Kidney (tissue), 14 donors: ENCODE results near the gene RAD51B. TPM values are rescaled to one million over a fixed set of nuclear protein-coding genes. Genes with fewer than 3 reads are reported as not detected.

Source experiments
- DNase-seq, 5 donors: peaks; one replicate each; pipeline ENCODE4 v3.0.0-alpha.2; 2013 to 2020
- FAIRE-seq: peaks from 2 replicates; lab custom pipeline; 2012; peaks lifted over from hg19 to GRCh38; lab: Jason Lieb, UNC
- H3K27ac ChIP-seq, 2 donors: one replicate each; pipeline ENCODE4 v1.7.0; 2013; ENCODE audit warnings: low read depth in 2 of 2, low read length in 2 of 2, inconsistent platforms in 1 of 2
- H3K27me3 ChIP-seq: one replicate; pipeline ENCODE4 v1.7.1; 2013; ENCODE audit warnings: low read length, inconsistent platforms; ENCODE audit not compliant: control insufficient read depth, insufficient read depth
- H3K36me3 ChIP-seq, 3 donors: one replicate each; pipeline versions ENCODE4 v1.7.0 to v1.7.1; 2013; ENCODE audit warnings: low read length in 3 of 3, control low read depth in 1 of 3, inconsistent platforms in 1 of 3; ENCODE audit not compliant: insufficient read depth in 3 of 3, control insufficient read depth in 2 of 3
- H3K4me1 ChIP-seq, 3 donors: one replicate each; pipeline versions ENCODE4 v1.7.0 to v1.7.1; 2013; ENCODE audit warnings: low read length in 3 of 3, inconsistent platforms in 1 of 3, low read depth in 1 of 3; ENCODE audit not compliant: control insufficient read depth in 2 of 3, insufficient read depth in 2 of 3
- H3K4me3 ChIP-seq, 3 donors: one replicate each; pipeline versions ENCODE4 v1.7.0 to v1.8.1; 2013; ENCODE audit warnings: low read length in 3 of 3, control low read depth in 1 of 3, inconsistent platforms in 1 of 3
- H3K9ac ChIP-seq, 3 donors: one replicate each; pipeline versions ENCODE4 v1.7.0 to v1.7.1; 2013; ENCODE audit warnings: low read length in 3 of 3, control low read depth in 1 of 3, inconsistent platforms in 1 of 3
- H3K9me3 ChIP-seq, 3 donors: one replicate each; pipeline versions ENCODE4 v1.7.0 to v1.7.1; 2013; ENCODE audit warnings: low read length in 3 of 3, control low read depth in 1 of 3, inconsistent platforms in 1 of 3; ENCODE audit not compliant: control insufficient read depth in 2 of 3, insufficient read depth in 1 of 3
- intact Hi-C: fragments of 100-400 bp; cut with DNase I; formaldehyde crosslinking; loops from one replicate; pipeline ENCODE4 v1.11.1; 2022
- polyA plus RNA-seq: library from polyadenylated mRNA; stranded (reverse); fragments of 350-450 nt; fragmentation: Illumina TruSeq; extraction: RNeasy Lipid Tissue Mini Kit (QIAGEN cat#74804); gene quantifications from one replicate; pipeline ENCODE4 v1.2.3, GENCODE V29; 2014; ENCODE audit warnings: low read depth, low replicate concordance; ENCODE audit not compliant: insufficient read depth
- total RNA-seq: library from RNA; stranded (reverse); fragmentation: NEBNext Ultra II Directional; extraction: Animal tissue kit (Norgen Biotek cat#: 25700); gene quantifications from one replicate; pipeline ENCODE4 v1.2.1, GENCODE V29; 2021
- TF ChIP-seq, protein P1 (sequence below): IDR thresholded peaks from 3 replicates; pipeline ENCODE4 v1.5.1; 2012; ENCODE audit warnings: mild to moderate bottlenecking, moderate library complexity, borderline replicate concordance; ENCODE audit not compliant: insufficient read depth; ENCODE audit errors: extremely low read depth
- donor health status: control.
- donor health status: control.
- donor health status: control.
- donor health status: control.
- donor health status: control.
- donor health status: DM: yes; HTN: yes; CAD: no.
- donor health status: Normal renal cell carcinoma (clear cell type).

RAD51B gene
- total and polyA plus RNA-seq, 2 donors from 2014 or later: 6.9 to 18.0 TPM

DNA sequence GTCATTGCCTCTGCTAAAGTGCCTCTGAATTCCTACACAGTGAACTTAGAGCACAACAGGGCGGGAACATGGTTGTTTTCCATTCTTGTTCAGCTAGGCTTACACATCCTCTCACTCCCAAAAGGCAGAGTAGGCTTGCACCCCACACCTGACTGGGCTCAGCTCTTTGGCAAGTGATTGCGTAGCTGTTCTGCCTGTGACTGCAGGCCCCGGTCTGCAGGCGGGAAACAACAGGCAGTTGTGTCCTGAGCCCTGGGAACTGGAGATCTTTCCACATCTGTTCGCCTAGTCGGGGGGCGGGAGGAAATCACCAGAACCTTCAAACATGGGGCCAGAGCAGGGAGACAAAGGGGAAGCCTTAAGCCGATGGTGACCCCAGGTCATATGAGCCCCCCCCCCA lies 698.6 kb downstream of the RAD51B start:
- TF ChIP-seq, protein P1, sequence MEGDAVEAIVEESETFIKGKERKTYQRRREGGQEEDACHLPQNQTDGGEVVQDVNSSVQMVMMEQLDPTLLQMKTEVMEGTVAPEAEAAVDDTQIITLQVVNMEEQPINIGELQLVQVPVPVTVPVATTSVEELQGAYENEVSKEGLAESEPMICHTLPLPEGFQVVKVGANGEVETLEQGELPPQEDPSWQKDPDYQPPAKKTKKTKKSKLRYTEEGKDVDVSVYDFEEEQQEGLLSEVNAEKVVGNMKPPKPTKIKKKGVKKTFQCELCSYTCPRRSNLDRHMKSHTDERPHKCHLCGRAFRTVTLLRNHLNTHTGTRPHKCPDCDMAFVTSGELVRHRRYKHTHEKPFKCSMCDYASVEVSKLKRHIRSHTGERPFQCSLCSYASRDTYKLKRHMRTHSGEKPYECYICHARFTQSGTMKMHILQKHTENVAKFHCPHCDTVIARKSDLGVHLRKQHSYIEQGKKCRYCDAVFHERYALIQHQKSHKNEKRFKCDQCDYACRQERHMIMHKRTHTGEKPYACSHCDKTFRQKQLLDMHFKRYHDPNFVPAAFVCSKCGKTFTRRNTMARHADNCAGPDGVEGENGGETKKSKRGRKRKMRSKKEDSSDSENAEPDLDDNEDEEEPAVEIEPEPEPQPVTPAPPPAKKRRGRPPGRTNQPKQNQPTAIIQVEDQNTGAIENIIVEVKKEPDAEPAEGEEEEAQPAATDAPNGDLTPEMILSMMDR: no peak
- Histone ChIP-seq H3K4me3 (no peak overlapping the region), H3K4me1 (peaks cover 24 to 45% (median 24%) of the 10 kb centered on the region in 3 donors), H3K27ac (no peak overlapping the region), H3K36me3 (no peaks in the 10 kb centered on the region), H3K9ac (no peak overlapping the region), H3K27me3 (no peaks in the 10 kb centered on the region), H3K9me3 (no peaks in the 10 kb centered on the region)
- intact Hi-C loops: no loop called here
- FAIRE-seq (no peak), DNase-seq (peak in 2 of 5 donors; percentile 38 to 64)

DNA sequence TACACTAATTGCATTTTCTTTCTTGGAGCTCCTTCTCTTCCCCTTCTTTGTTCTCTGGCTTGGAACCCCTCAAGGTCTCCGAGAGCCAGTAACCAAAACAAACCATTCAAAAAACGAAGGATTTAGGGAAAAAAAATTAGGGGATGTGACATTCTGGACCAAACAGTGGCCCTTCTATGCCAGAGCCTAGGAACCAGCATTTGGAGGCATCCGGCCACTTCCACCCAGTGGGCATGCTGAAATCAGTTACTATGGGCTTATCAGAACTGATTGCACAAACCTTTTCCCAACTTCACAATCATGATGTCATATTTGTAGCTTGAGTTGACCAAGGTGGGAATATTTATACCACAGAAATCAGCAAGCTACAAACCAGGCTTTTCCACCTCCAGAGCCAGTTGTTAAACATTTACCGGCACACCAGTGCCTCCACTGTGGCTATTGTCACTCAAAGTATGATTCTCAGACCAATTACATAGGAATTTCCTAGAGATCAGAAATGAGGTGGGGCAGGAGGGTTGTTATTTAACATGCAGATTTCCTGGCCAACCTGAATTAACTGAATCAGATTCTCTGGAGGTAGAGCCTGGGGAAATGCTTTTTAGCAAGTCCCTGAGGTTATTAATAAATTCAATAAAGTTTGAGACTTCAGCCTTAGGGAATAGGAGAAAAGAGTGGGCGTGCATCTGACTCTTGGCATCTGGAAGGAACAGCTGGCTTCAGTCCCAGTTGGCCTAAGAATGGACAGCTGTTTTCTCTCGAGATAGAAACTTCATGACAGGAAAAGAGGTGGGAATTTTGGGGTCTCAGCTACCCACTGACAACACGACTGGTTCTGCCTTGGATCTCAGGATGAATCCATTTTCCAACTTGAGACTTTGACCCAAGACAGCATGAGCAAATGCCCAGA lies 699.4 kb downstream of the RAD51B start:
- Histone ChIP-seq H3K4me3 (no peak overlapping the region), H3K36me3 (no peaks in the 10 kb centered on the region), H3K9ac (no peak overlapping the region), H3K27ac (peak overlapping the region in 1 of 2 donors; percentile 43), H3K9me3 (no peaks in the 10 kb centered on the region), H3K4me1 (peaks cover 24 to 54% (median 27%) of the 10 kb centered on the region in 3 donors), H3K27me3 (no peaks in the 10 kb centered on the region)
- FAIRE-seq (no peak), DNase-seq (peak in 2 of 5 donors; percentile 64 to 78)
- TF ChIP-seq, protein P1: no peak
- intact Hi-C loops: no loop called here

DNA sequence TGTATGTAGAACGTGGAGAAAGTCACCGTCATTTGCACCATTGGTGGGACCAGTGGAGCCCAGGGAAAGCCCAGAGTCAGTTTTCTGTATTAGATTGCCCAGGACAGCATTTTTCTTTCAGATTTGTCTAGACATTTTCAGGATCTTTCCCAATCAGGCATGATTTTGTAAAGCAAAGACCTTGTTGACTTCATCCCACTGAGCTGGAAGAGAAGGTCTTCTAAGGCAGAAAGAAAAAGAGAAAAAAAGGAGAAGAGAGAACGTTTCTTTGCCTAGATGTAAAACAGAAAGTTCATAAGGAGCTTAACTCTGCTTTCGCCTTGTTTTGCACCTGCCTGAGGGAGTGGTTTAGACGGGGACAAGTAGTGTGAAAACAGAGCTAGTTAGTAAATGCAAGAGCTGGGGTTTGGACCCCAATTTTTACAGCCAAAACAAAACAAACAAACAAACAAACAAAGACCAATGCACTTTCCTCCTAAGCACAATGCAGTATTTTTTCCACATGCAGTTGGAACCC lies 700.1 kb downstream of the RAD51B start:
- H3K9me3 ChIP-seq: no peaks in the 10 kb centered on the region
- no peaks in the 10 kb centered on the region for H3K36me3 ChIP-seq
- H3K9ac ChIP-seq: no peak overlapping the region
- intact Hi-C loops: no loop called here
- H3K4me1 ChIP-seq: peaks cover 24 to 61% (median 27%) of the 10 kb centered on the region in 3 donors
- TF ChIP-seq, protein P1: no peak
- H3K27me3 ChIP-seq: no peaks in the 10 kb centered on the region
- FAIRE-seq: no peak
- no peak for DNase-seq
- no peak overlapping the region for H3K4me3 ChIP-seq
- peak overlapping the region in 1 of 2 donors; percentile 43 for H3K27ac ChIP-seq
